HL-60 (cell line): Measurements from ENCODE around the gene TESK2.

ENCODE experiments used
- DNase-seq, 2 experiments: peaks; one replicate each; pipeline ENCODE4 v3.0.0-alpha.2; 2010 to 2020; ENCODE audit warnings: low read depth in 1 of 2, low spot score in 1 of 2
- H3K27ac ChIP-seq: fragments of 250-450 bp; sonication (Bioruptor Pico); replicated peaks from 2 replicates; pipeline ENCODE4 v1.5.1; 2020; ENCODE audit warnings: mild to moderate bottlenecking, moderate library complexity
- H3K27me3 ChIP-seq: fragments of 250-450 bp; sonication (Bioruptor Pico); 2 replicates; pipeline ENCODE4 v1.5.1; 2021; ENCODE audit warnings: mild to moderate bottlenecking, moderate library complexity; ENCODE audit not compliant: insufficient read depth, poor library complexity, severe bottlenecking
- H3K4me3 ChIP-seq: replicated peaks from 2 replicates; pipeline ENCODE4 v1.5.1; 2011; ENCODE audit warnings: mild to moderate bottlenecking, control low read depth, low read length; ENCODE audit not compliant: insufficient read depth
- GABPA ChIP-seq: IDR thresholded peaks from 2 replicates; pipeline ENCODE4 v1.6.1; 2012; ENCODE audit warnings: low read depth
- POLR2AphosphoS5 ChIP-seq: IDR thresholded peaks from 2 replicates; pipeline ENCODE4 v1.6.1; 2012; ENCODE audit warnings: low read depth
- SPI1 ChIP-seq: IDR thresholded peaks from 2 replicates; pipeline ENCODE4 v1.6.1; 2012; ENCODE audit warnings: low read depth, mild to moderate bottlenecking, borderline replicate concordance
- TF ChIP-seq, protein P1 (sequence below): IDR thresholded peaks from one replicate; pipeline ENCODE4 v1.5.1; 2011; ENCODE audit warnings: low read length, control low read depth, inconsistent platforms; ENCODE audit not compliant: insufficient read depth
- TF ChIP-seq, protein P2 (sequence below): IDR thresholded peaks from 2 replicates; pipeline ENCODE4 v1.6.1; 2012; ENCODE audit warnings: low read depth; ENCODE audit not compliant: insufficient replicate concordance

The TESK2 gene

DNA sequence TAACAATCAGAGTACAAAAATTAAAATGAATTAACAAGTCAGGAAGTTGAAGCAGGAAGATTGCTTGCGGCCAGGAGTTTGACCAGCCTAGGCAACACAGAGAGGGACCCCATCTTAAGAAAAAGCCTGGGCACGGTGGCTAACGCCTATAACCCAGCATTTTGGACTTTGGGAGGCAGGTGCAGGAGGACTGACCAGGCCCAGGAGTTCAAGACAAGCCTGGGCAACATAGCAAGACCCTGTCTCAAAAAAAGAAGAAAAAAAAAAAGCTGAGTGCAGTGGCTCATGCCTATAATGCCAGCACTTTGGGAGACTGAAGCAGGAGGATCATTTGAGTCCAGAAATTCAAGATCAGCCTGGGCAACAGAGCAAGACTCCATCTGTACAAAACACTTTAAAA, 38.5 kb downstream of the TESK2 start:
- Histone ChIP-seq H3K27ac (no peak overlapping the region), H3K27me3 (no peaks in the 10 kb centered on the region), H3K4me3 (no peak overlapping the region)
- TF ChIP-seq, protein P1, sequence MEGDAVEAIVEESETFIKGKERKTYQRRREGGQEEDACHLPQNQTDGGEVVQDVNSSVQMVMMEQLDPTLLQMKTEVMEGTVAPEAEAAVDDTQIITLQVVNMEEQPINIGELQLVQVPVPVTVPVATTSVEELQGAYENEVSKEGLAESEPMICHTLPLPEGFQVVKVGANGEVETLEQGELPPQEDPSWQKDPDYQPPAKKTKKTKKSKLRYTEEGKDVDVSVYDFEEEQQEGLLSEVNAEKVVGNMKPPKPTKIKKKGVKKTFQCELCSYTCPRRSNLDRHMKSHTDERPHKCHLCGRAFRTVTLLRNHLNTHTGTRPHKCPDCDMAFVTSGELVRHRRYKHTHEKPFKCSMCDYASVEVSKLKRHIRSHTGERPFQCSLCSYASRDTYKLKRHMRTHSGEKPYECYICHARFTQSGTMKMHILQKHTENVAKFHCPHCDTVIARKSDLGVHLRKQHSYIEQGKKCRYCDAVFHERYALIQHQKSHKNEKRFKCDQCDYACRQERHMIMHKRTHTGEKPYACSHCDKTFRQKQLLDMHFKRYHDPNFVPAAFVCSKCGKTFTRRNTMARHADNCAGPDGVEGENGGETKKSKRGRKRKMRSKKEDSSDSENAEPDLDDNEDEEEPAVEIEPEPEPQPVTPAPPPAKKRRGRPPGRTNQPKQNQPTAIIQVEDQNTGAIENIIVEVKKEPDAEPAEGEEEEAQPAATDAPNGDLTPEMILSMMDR: no peak
- TF ChIP-seq SPI1: no peak
- TF ChIP-seq POLR2AphosphoS5: no peak
- TF ChIP-seq GABPA: no peak
- TF ChIP-seq, protein P2, sequence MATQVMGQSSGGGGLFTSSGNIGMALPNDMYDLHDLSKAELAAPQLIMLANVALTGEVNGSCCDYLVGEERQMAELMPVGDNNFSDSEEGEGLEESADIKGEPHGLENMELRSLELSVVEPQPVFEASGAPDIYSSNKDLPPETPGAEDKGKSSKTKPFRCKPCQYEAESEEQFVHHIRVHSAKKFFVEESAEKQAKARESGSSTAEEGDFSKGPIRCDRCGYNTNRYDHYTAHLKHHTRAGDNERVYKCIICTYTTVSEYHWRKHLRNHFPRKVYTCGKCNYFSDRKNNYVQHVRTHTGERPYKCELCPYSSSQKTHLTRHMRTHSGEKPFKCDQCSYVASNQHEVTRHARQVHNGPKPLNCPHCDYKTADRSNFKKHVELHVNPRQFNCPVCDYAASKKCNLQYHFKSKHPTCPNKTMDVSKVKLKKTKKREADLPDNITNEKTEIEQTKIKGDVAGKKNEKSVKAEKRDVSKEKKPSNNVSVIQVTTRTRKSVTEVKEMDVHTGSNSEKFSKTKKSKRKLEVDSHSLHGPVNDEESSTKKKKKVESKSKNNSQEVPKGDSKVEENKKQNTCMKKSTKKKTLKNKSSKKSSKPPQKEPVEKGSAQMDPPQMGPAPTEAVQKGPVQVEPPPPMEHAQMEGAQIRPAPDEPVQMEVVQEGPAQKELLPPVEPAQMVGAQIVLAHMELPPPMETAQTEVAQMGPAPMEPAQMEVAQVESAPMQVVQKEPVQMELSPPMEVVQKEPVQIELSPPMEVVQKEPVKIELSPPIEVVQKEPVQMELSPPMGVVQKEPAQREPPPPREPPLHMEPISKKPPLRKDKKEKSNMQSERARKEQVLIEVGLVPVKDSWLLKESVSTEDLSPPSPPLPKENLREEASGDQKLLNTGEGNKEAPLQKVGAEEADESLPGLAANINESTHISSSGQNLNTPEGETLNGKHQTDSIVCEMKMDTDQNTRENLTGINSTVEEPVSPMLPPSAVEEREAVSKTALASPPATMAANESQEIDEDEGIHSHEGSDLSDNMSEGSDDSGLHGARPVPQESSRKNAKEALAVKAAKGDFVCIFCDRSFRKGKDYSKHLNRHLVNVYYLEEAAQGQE: no peak
- no peak for DNase-seq

DNA sequence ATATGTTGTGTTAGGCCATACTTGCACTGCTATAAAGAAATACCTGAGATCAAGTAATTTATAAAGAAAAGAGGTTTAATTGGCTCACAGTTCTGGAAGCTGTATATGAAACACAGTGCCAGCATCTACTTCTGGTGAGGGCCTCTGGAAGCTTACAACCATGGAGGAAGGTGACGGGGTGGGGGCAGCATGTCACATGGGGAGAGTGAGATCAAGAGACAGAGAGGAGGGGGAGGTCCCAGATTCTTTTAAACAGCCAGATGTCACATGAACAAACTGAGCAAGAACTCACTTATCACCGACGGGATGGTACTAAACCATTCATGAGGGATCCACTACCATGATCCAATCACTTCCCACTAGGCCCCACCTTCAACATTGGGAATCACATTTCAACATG, 42.6 kb downstream of the TESK2 start:
- TF ChIP-seq, protein P1: no peak
- TF ChIP-seq GABPA: no peak
- TF ChIP-seq, protein P2: no peak
- no peak for TF ChIP-seq SPI1
- no peak for TF ChIP-seq POLR2AphosphoS5
- DNase-seq: no peak

DNA sequence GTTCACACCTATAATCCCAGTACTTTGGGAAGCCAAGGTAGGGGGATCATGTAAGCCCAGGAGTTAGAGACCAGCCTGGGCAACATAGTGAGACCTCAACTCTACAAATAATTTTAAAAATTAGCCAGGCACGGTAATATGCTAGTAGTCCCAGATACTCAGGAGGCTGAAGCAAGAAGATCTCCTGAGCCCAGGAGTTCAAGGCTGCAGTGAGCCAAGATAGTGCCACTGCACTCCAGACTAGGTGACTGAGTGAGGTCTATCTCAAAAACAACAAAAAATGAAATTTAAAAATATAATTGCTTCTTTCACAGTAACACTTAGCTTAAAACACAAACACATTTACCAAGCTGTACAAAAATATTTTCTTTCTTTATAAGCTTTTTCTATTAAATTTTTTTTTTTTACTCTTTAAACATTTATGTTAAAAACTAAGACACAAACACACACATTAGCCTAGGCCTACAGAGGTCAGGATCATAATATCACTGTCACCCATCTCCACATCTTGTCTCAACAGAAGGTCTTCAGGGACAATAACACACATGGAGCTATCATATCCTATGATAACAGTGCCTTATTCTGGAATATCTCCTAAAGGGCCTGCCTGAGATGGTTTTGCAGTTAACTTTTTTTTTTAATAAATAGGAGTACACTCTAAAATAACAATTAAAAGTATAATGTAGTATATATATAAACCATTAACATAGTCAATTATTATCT, 43.9 kb downstream of the TESK2 start:
- no peak for DNase-seq
- TF ChIP-seq, protein P1: no peak
- TF ChIP-seq POLR2AphosphoS5: no peak
- no peak overlapping the region for H3K27ac ChIP-seq
- H3K4me3 ChIP-seq: no peak overlapping the region
- no peaks in the 10 kb centered on the region for H3K27me3 ChIP-seq

More for the DNA sequence above, 42.6 kb downstream of the TESK2 start:
- Histone ChIP-seq H3K4me3 (no peak overlapping the region), H3K27ac (no peak overlapping the region), H3K27me3 (no peaks in the 10 kb centered on the region)

DNA sequence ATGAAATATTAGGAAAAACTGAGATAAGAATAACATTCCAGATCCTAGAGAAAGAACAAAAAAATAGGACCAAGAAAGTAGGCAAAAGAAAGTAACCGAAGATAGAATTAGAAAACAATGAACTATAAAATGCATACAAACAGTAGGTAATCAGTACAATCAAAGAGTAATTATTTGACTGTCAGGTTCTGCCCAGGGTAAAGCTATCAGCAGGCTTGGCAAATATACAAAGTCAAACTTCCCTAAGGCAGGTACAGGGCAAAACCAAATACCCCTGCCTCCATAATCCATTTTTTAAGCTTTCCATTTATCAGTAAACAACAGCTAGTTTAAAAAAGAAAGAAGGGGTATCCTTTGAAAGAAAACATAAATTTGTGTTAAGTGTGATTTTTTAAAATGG, 44.4 kb downstream of the TESK2 start:
- no peak for DNase-seq
- H3K27me3 ChIP-seq: no peaks in the 10 kb centered on the region
- no peak overlapping the region for H3K4me3 ChIP-seq
- TF ChIP-seq, protein P2: no peak
- TF ChIP-seq, protein P1: no peak
- TF ChIP-seq POLR2AphosphoS5: no peak
- no peak overlapping the region for H3K27ac ChIP-seq
